H1 (cell line): ENCODE data around the gene MGAT4B. TPM values are rescaled to one million over a fixed set of nuclear protein-coding genes. Genes with fewer than 3 reads are reported as not detected.

Experiments
- CTCF ChIA-PET: fragments of 300-600 bp; sonication (Branson Sonifier 250); formaldehyde crosslinking; loops from one replicate; lab custom pipeline; 2021; ENCODE audit not compliant: partially characterized antibody; lab: Charles Lee
- POLR2A ChIA-PET: fragments of 300-600 bp; sonication (Branson Sonifier 250); formaldehyde crosslinking; loops from one replicate; lab custom pipeline; 2021; ENCODE audit warnings: inconsistent platforms; ENCODE audit not compliant: partially characterized antibody; lab: Charles Lee
- DNase-seq, 2 experiments: peaks; one replicate each; pipeline versions ENCODE4 v3.0.0 to v3.0.0-alpha.2; 2010 to 2022; ENCODE audit warnings: low spot score in 2 of 2, low read depth in 1 of 2, mixed read lengths in 1 of 2
- FAIRE-seq: peaks from 2 replicates; lab custom pipeline; 2011; peaks lifted over from hg19 to GRCh38; lab: Jason Lieb, UNC
- H2AFZ ChIP-seq: 2 replicates; pipeline ENCODE4 v1.8.1; 2012; ENCODE audit warnings: low read length, inconsistent platforms
- H2AK5ac ChIP-seq: 2 replicates; pipeline ENCODE4 v1.6.1; 2013; ENCODE audit warnings: low read depth, low read length
- H2BK120ac ChIP-seq: replicated peaks from 2 replicates; pipeline ENCODE3; 2013; ENCODE audit warnings: low read depth, low read length, inconsistent platforms
- H2BK12ac ChIP-seq: 2 replicates; pipeline ENCODE4 v1.6.1; 2013; ENCODE audit warnings: low read depth, low read length
- H2BK15ac ChIP-seq: 2 replicates; pipeline ENCODE4 v1.6.1; 2013; ENCODE audit warnings: low read length
- H2BK20ac ChIP-seq: 2 replicates; pipeline ENCODE4 v1.6.1; 2013; ENCODE audit warnings: low read length
- H2BK5ac ChIP-seq: 2 replicates; pipeline ENCODE4 v1.6.1; 2013; ENCODE audit warnings: low read depth, low read length
- H3K14ac ChIP-seq: 2 replicates; pipeline ENCODE4 v1.6.1; 2013; ENCODE audit warnings: inconsistent platforms; ENCODE audit not compliant: insufficient read length
- H3K18ac ChIP-seq: 2 replicates; pipeline ENCODE4 v1.6.1; 2013; ENCODE audit warnings: low read length; ENCODE audit errors: extremely low read depth
- H3K23ac ChIP-seq: 2 replicates; pipeline ENCODE4 v1.6.1; 2013; ENCODE audit warnings: inconsistent platforms; ENCODE audit not compliant: insufficient read length
- H3K23me2 ChIP-seq: 2 replicates; pipeline ENCODE4 v1.6.1; 2013; ENCODE audit warnings: low read depth, low read length
- H3K27ac ChIP-seq: 2 replicates; pipeline ENCODE4 v1.6.1; 2011; ENCODE audit warnings: low read depth, low read length, inconsistent platforms
- H3K27me3 ChIP-seq, 4 experiments: replicated peaks in 1 of 4; 1 replicate in 1 of 4; 2 replicates in 3 of 4; pipeline versions ENCODE4 v1.6.1 to v1.8.1; 2011 to 2013; ENCODE audit warnings: low read length in 3 of 4, mild to moderate bottlenecking in 3 of 4, inconsistent platforms in 2 of 4, mixed read lengths in 2 of 4, moderate library complexity in 1 of 4; ENCODE audit not compliant: control insufficient read depth in 3 of 4, insufficient read depth in 3 of 4; ENCODE audit errors: extremely low read depth in 1 of 4
- H3K36me3 ChIP-seq, 4 experiments: 2 replicates each; pipeline versions ENCODE4 v1.6.1 to v1.8.1; 2011 to 2013; ENCODE audit warnings: mild to moderate bottlenecking in 4 of 4, low read length in 3 of 4, moderate library complexity in 2 of 4, control low read depth in 1 of 4, inconsistent platforms in 1 of 4; ENCODE audit not compliant: insufficient read depth in 4 of 4, control insufficient read depth in 2 of 4
- H3K4ac ChIP-seq: replicated peaks from 2 replicates; pipeline ENCODE3; 2013; ENCODE audit warnings: low read length, low read depth, mixed read lengths, inconsistent platforms; ENCODE audit not compliant: insufficient read length
- H3K4me1 ChIP-seq, 4 experiments: replicated peaks in 1 of 4; 1 replicate in 1 of 4; 2 replicates in 3 of 4; pipeline versions ENCODE4 v1.6.1 to v1.8.1; 2011 to 2013; ENCODE audit warnings: low read length in 3 of 4, inconsistent platforms in 2 of 4, mixed read lengths in 1 of 4; ENCODE audit not compliant: insufficient read depth in 4 of 4, control insufficient read depth in 3 of 4
- H3K4me2 ChIP-seq, 2 experiments: 2 replicates each; pipeline versions ENCODE4 v1.6.1 to v1.8.1; 2011 to 2013; ENCODE audit warnings: low read depth in 2 of 2, low read length in 2 of 2, control low read depth in 1 of 2, inconsistent platforms in 1 of 2, mild to moderate bottlenecking in 1 of 2; ENCODE audit not compliant: insufficient read depth in 1 of 2
- H3K4me3 ChIP-seq, 4 experiments: fragments of 200-600, 300-600 bp in 1 of 4; sonication (generic), shearing (Covaris generic), sonication (Bioruptor Twin) in 1 of 4; 2 replicates each; pipeline versions ENCODE4 v1.5.1 to v1.8.1; 2011 to 2016; ENCODE audit warnings: low read length in 4 of 4, low read depth in 3 of 4, control low read depth in 2 of 4, inconsistent platforms in 2 of 4, mild to moderate bottlenecking in 2 of 4, mixed read lengths in 1 of 4, moderate library complexity in 1 of 4; ENCODE audit not compliant: insufficient read depth in 2 of 4; ENCODE audit errors: extremely low read depth in 1 of 4
- H3K56ac ChIP-seq: replicated peaks from 2 replicates; pipeline ENCODE3; 2013; ENCODE audit warnings: low read depth, mild to moderate bottlenecking, mixed read lengths, low read length, inconsistent platforms; ENCODE audit not compliant: insufficient read length
- H3K79me1 ChIP-seq: 2 replicates; pipeline ENCODE4 v1.6.1; 2013; ENCODE audit warnings: low read depth, low read length, control low read depth
- H3K79me2 ChIP-seq, 2 experiments: 2 replicates each; pipeline versions ENCODE4 v1.6.1 to v1.8.1; 2012 to 2013; ENCODE audit warnings: low read length in 2 of 2, mild to moderate bottlenecking in 2 of 2, inconsistent platforms in 1 of 2; ENCODE audit not compliant: insufficient read depth in 2 of 2, control insufficient read depth in 1 of 2
- H3K9ac ChIP-seq, 4 experiments: replicated peaks in 1 of 4; 1 replicate in 1 of 4; 2 replicates in 3 of 4; pipeline versions ENCODE4 v1.6.1 to v1.8.1; 2011 to 2013; ENCODE audit warnings: low read depth in 3 of 4, low read length in 3 of 4, control low read depth in 2 of 4, mild to moderate bottlenecking in 2 of 4, moderate library complexity in 2 of 4, inconsistent platforms in 1 of 4; ENCODE audit errors: extremely low read depth in 1 of 4
- H3K9me3 ChIP-seq, 2 experiments: 2 replicates each; pipeline versions ENCODE4 v1.6.1 to v1.8.1; 2012 to 2013; ENCODE audit warnings: mild to moderate bottlenecking in 2 of 2, moderate library complexity in 2 of 2, control low read depth in 1 of 2, inconsistent platforms in 1 of 2, low read depth in 1 of 2, low read length in 1 of 2, mixed read lengths in 1 of 2; ENCODE audit not compliant: insufficient read depth in 2 of 2
- H4K20me1 ChIP-seq, 2 experiments: replicated peaks in 1 of 2; 2 replicates each; pipeline versions ENCODE3 to v1.8.1; 2011 to 2013; ENCODE audit warnings: inconsistent platforms in 2 of 2, low read length in 2 of 2, mild to moderate bottlenecking in 1 of 2; ENCODE audit not compliant: insufficient read depth in 2 of 2, control insufficient read depth in 1 of 2
- H4K5ac ChIP-seq: 2 replicates; pipeline ENCODE4 v1.6.1; 2013; ENCODE audit warnings: low read length, low read depth, mixed read lengths, inconsistent platforms; ENCODE audit not compliant: insufficient read length
- H4K8ac ChIP-seq: 2 replicates; pipeline ENCODE4 v1.8.0; 2013; ENCODE audit warnings: mild to moderate bottlenecking, moderate library complexity, low read length, inconsistent platforms; ENCODE audit not compliant: insufficient read depth; ENCODE audit errors: extremely low read depth
- H4K91ac ChIP-seq: replicated peaks from 2 replicates; pipeline ENCODE3; 2013; ENCODE audit warnings: low read length, mixed read lengths, inconsistent platforms; ENCODE audit not compliant: insufficient read length
- CBX5 ChIP-seq: fragments of 300-800, 300-1000 bp; sonication (generic); IDR thresholded peaks from 2 replicates; pipeline ENCODE4 v1.7.1; 2016; ENCODE audit warnings: antibody characterized with exemption, low read length, low read depth
- JUND ChIP-seq: IDR thresholded peaks from 2 replicates; pipeline ENCODE4 v1.6.1; 2011; ENCODE audit warnings: mild to moderate bottlenecking, improper control_type of control experiment, low read length
- SRF ChIP-seq: IDR thresholded peaks from 2 replicates; pipeline ENCODE4 v1.6.1; 2011; ENCODE audit warnings: mild to moderate bottlenecking, low read depth, low read length, moderate library complexity
- WGBS, 2 experiments: shearing (Covaris generic) in 1 of 2; methylation state at CpG; one replicate each; pipeline versions ENCODE4 v1.1.6 to v1.1.7; 2013 to 2015; ENCODE audit warnings: low lambda C conversion rate in 2 of 2, mixed read lengths in 2 of 2, inconsistent platforms in 1 of 2, low coverage in 1 of 2, missing lambda C conversion rate in 1 of 2; ENCODE audit not compliant: insufficient replicate concordance in 2 of 2, insufficient coverage in 1 of 2, insufficient read length in 1 of 2; ENCODE audit errors: extremely low coverage in 1 of 2, missing lambda C conversion rate in 1 of 2; 5-methylcytosine and 5-hydroxymethylcytosine counted together
- polyA plus RNA-seq, 7 experiments: library from polyadenylated mRNA; depleted of rRNA in 3 of 7; stranded (reverse) in 5 of 7; unstranded in 2 of 7; fragments of >200 nt in 5 of 7; fragments of 200-250 nt in 2 of 7; gene quantifications; 1 replicate in 5 of 7; 2 replicates in 1 of 7; 4 replicates in 1 of 7; pipeline versions ENCODE4 v1.2.1 to v1.2.3, GENCODE V29; 2011 to 2013; ENCODE audit warnings: missing spikeins in 2 of 7, mixed read lengths in 2 of 7
- total RNA-seq: library from RNA; stranded (reverse); fragmentation: NEBNext Ultra II Directional; extraction: Animal tissue kit (Norgen Biotek cat#: 25700); gene quantifications from 2 replicates; pipeline ENCODE4 v1.2.1, GENCODE V29; 2021

MGAT4B gene
- total and polyA plus RNA-seq, 2 of the 8 experiments (the other 6 are each of a cell fraction or from before 2014, with no cell fraction given): 116 to 128 TPM

DNA sequence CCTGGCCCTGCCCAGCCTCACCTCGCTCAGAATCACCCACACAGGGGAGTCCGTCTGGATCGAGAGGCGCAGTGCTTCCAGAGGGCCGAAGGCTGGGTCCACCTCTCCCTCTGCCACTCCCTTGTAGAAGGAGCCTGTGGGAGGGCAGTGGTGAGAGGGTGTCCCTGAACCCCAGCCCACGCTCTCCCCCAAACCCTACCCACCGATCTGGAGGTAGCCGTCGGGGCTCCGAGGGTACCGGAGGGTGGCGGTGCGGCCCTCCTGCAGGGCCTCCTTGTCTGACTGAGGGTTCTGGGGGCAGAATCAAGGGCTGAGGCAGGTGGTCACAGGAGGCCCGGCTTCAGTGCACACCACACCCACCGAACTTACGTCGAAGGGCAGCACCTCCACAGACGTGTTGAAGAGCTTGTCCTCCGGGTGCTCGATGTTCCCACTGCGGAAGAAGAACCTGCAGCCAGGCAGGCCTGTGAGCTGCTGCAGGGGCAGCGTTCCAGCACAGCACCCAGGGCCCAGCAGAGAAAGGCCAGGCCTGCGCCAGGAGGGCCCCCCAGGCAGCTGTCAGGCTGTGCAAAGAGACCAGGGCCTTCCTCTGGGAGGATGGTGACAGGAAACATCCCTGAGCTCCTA lies 8.4 kb downstream of the MGAT4B start:
- peaks cover 0 to 2% (median 0%) of the 10 kb centered on the region in 4 experiments; a peak in 1 of 7 replicates for H3K27me3 ChIP-seq
- H3K27ac ChIP-seq: no peak overlapping the region
- H3K4me1 ChIP-seq: peaks cover 0 to 25% (median 23%) of the 10 kb centered on the region in 4 experiments; a peak in 6 of 7 replicates
- H2BK20ac ChIP-seq: no peak overlapping the region
- no peaks in the 10 kb centered on the region for H3K9me3 ChIP-seq
- CTCF ChIA-PET: interaction anchor here (0.5 to 2.4 kb wide), 8 partner anchors 9 to 135 kb away, joined by 3 to 6 read pairs (median 4); partner anchors contain the start of gene SQSTM1
- peaks cover 12 to 31% (median 27%) of the 10 kb centered on the region in 4 experiments for H3K36me3 ChIP-seq
- H3K4ac ChIP-seq: no peak overlapping the region
- H3K23ac ChIP-seq: no peak overlapping the region
- no peak overlapping the region for H2BK5ac ChIP-seq
- 97% methylated on average over 14 of the region's 23 CpGs; no CpG with 5 or more reads in 1 of the 2 experiments for WGBS, 2 experiments
- H2BK120ac ChIP-seq: no peak overlapping the region
- H4K91ac ChIP-seq: no peak overlapping the region
- POLR2A ChIA-PET: interaction anchor here (0.8 to 16.9 kb wide), 11 partner anchors 8 to 117 kb away, joined by 3 to 207 read pairs (median 4); partner anchors contain the start of genes CBY3, MGAT4B and SQSTM1
- H4K8ac ChIP-seq: peak overlapping the region; percentile 74; the same call in 1 of the 2 replicates
- no peaks in the 10 kb centered on the region for H3K79me2 ChIP-seq
- no peak overlapping the region for H3K4me2 ChIP-seq
- no peak overlapping the region for H3K9ac ChIP-seq
- DNase-seq: no peak
- H2AFZ ChIP-seq: no peak overlapping the region
- peaks cover 8 to 20% of the 10 kb centered on the region in 2 experiments for H4K20me1 ChIP-seq
- H4K5ac ChIP-seq: no peak overlapping the region
- no peak overlapping the region for H2AK5ac ChIP-seq
- H3K23me2 ChIP-seq: peaks cover 7% of the 10 kb centered on the region
- no peak overlapping the region for H3K14ac ChIP-seq
- no peak overlapping the region for H2BK15ac ChIP-seq
- no peak overlapping the region for H3K56ac ChIP-seq
- TF ChIP-seq CBX5 (no peak), JUND (no peak), SRF (no peak)
- FAIRE-seq: no peak
- H3K18ac ChIP-seq: no peak overlapping the region
- no peak overlapping the region for H3K4me3 ChIP-seq
- no peaks in the 10 kb centered on the region; the same call in 1 of the 2 replicates for H3K79me1 ChIP-seq
- H2BK12ac ChIP-seq: no peak overlapping the region
